ENCODE data around the gene PDLIM3.
A peak's percentile ranks its signal among the peaks of the same experiment; 100 is the strongest.

The PDLIM3 gene

GRCh38 chr4:185488650-185489049 is 46.7 kb downstream of the PDLIM3 start:
- Mint-ChIP-seq H3K4me1 (peaks cover 3% of the 10 kb centered on the region), H3K9me3 (peaks cover 10% of the 10 kb centered on the region)
- DNase-seq (ENCODE audit: low spot score in 2 of 2) = no peak

GRCh38 chr4:185481401-185481800 is 53.9 kb downstream of the PDLIM3 start:
- Mint-ChIP-seq H3K27me3 (peaks cover 18% of the 10 kb centered on the region), H3K9me3 (no peaks in the 10 kb centered on the region), H3K36me3 (no peaks in the 10 kb centered on the region), H3K4me1 (no peaks in the 10 kb centered on the region), H3K4me3 (no peak overlapping the region), H3K27ac (no peak overlapping the region)
- no peak for ATAC-seq (ENCODE audit: low read depth)
- DNase-seq (ENCODE audit: low spot score in 2 of 2) = no peak

More at GRCh38 chr4:185488650-185489049, 46.7 kb downstream of the PDLIM3 start:
- Mint-ChIP-seq H3K4me3 (no peak overlapping the region), H3K36me3 (peaks cover 11% of the 10 kb centered on the region), H3K27ac (no peak overlapping the region), H3K27me3 (peaks cover 22% of the 10 kb centered on the region)
- ATAC-seq (ENCODE audit: low read depth) = no peak

- H3K27me3 Mint-ChIP-seq = peaks cover 15% of the 10 kb centered on the region
- no peaks in the 10 kb centered on the region for H3K36me3 Mint-ChIP-seq
- H3K4me3 Mint-ChIP-seq = no peak overlapping the region
- no peaks in the 10 kb centered on the region for H3K9me3 Mint-ChIP-seq
- no peaks in the 10 kb centered on the region for H3K4me1 Mint-ChIP-seq
- H3K27ac Mint-ChIP-seq = no peak overlapping the region
- DNase-seq (ENCODE audit: low spot score in 2 of 2) (no peak), ATAC-seq (ENCODE audit: low read depth) (no peak)
Measured at GRCh38 chr4:185480016-185480732, 55.1 kb downstream of the PDLIM3 start.

- Mint-ChIP-seq H3K4me1 (no peaks in the 10 kb centered on the region), H3K4me3 (no peak overlapping the region), H3K27ac (no peak overlapping the region), H3K36me3 (no peaks in the 10 kb centered on the region), H3K27me3 (peaks cover 15% of the 10 kb centered on the region), H3K9me3 (no peaks in the 10 kb centered on the region)
- DNase-seq (ENCODE audit: low spot score in 2 of 2) (no peak), ATAC-seq (ENCODE audit: low read depth) (no peak)
Measured at GRCh38 chr4:185479507-185479971, 55.8 kb downstream of the PDLIM3 start.

- peaks cover 14% of the 10 kb centered on the region for H3K4me1 Mint-ChIP-seq
- H3K27me3 Mint-ChIP-seq = peaks cover 9% of the 10 kb centered on the region
- H3K4me3 Mint-ChIP-seq = no peak overlapping the region
- H3K27ac Mint-ChIP-seq = no peak overlapping the region
- no peaks in the 10 kb centered on the region for H3K9me3 Mint-ChIP-seq
- ATAC-seq (ENCODE audit: low read depth) (no peak), DNase-seq (ENCODE audit: low spot score in 2 of 2) (no peak)
- H3K36me3 Mint-ChIP-seq = no peaks in the 10 kb centered on the region
Measured at GRCh38 chr4:185473247-185473646, 62.1 kb downstream of the PDLIM3 start.

GRCh38 chr4:185472103-185472542 is 63.2 kb downstream of the PDLIM3 start:
- DNase-seq (ENCODE audit: low spot score in 2 of 2) (no peak), ATAC-seq (ENCODE audit: low read depth) (no peak)
- Mint-ChIP-seq H3K4me3 (peak overlapping the region; percentile 93), H3K27me3 (peaks cover 5% of the 10 kb centered on the region), H3K9me3 (no peaks in the 10 kb centered on the region), H3K36me3 (no peaks in the 10 kb centered on the region), H3K27ac (peak overlapping the region; percentile 93), H3K4me1 (peaks cover 14% of the 10 kb centered on the region)

GRCh38 chr4:185471235-185472102 is 63.8 kb downstream of the PDLIM3 start, which contains the start of gene CCDC110:
Gene CCDC110 (minus strand): TSS chr4:185471733. CDS start chr4:185471683, 50 bp downstream.
- Mint-ChIP-seq H3K36me3 (no peaks in the 10 kb centered on the region), H3K27me3 (no peaks in the 10 kb centered on the region), H3K27ac (peak within 1 kb of the TSS; percentile 93), H3K9me3 (no peaks in the 10 kb centered on the region), H3K4me3 (peak within 1 kb of the TSS; percentile 93), H3K4me1 (peaks cover 14% of the 10 kb centered on the region)
- DNase-seq (ENCODE audit: low spot score in 2 of 2) (peak; percentile 89 to 95), ATAC-seq (ENCODE audit: low read depth) (peak; percentile 74)

GRCh38 chr4:185470501-185471195 is 64.7 kb downstream of the PDLIM3 start:
- H3K27ac Mint-ChIP-seq = peak overlapping the region; percentile 76
- DNase-seq (ENCODE audit: low spot score in 2 of 2) = peak; percentile 55 to 64
- no peaks in the 10 kb centered on the region for H3K27me3 Mint-ChIP-seq
- H3K9me3 Mint-ChIP-seq = no peaks in the 10 kb centered on the region
- H3K4me1 Mint-ChIP-seq = peaks cover 14% of the 10 kb centered on the region
- H3K4me3 Mint-ChIP-seq = peak overlapping the region; percentile 79
- ATAC-seq (ENCODE audit: low read depth) = peak; percentile 54
- H3K36me3 Mint-ChIP-seq = no peaks in the 10 kb centered on the region

- peak overlapping the region; percentile 76 for H3K27ac Mint-ChIP-seq
- H3K9me3 Mint-ChIP-seq = no peaks in the 10 kb centered on the region
- H3K36me3 Mint-ChIP-seq = no peaks in the 10 kb centered on the region
- H3K4me3 Mint-ChIP-seq = no peak overlapping the region
- ATAC-seq (ENCODE audit: low read depth) (no peak), DNase-seq (ENCODE audit: low spot score in 2 of 2) (peak in 1 of 2 donors; percentile 22)
- H3K27me3 Mint-ChIP-seq = no peaks in the 10 kb centered on the region
- H3K4me1 Mint-ChIP-seq = peaks cover 14% of the 10 kb centered on the region
Measured at GRCh38 chr4:185469580-185470154, 65.6 kb downstream of the PDLIM3 start.

- Mint-ChIP-seq H3K36me3 (no peaks in the 10 kb centered on the region), H3K4me3 (no peak overlapping the region), H3K27me3 (no peaks in the 10 kb centered on the region), H3K9me3 (no peaks in the 10 kb centered on the region), H3K4me1 (peaks cover 14% of the 10 kb centered on the region), H3K27ac (peak overlapping the region; percentile 76)
- ATAC-seq (ENCODE audit: low read depth) (no peak), DNase-seq (ENCODE audit: low spot score in 2 of 2) (no peak)
Measured at GRCh38 chr4:185468999-185469398, 66.3 kb downstream of the PDLIM3 start.

GRCh38 chr4:185467991-185468390 is 67.3 kb downstream of the PDLIM3 start:
- H3K9me3 Mint-ChIP-seq = no peaks in the 10 kb centered on the region
- ATAC-seq (ENCODE audit: low read depth) = no peak
- no peaks in the 10 kb centered on the region for H3K27me3 Mint-ChIP-seq
- no peak for DNase-seq (ENCODE audit: low spot score in 2 of 2)
- H3K27ac Mint-ChIP-seq = no peak overlapping the region
- H3K36me3 Mint-ChIP-seq = no peaks in the 10 kb centered on the region
- H3K4me1 Mint-ChIP-seq = peaks cover 14% of the 10 kb centered on the region
- H3K4me3 Mint-ChIP-seq = no peak overlapping the region

GRCh38 chr4:185467101-185467500 is 68.2 kb downstream of the PDLIM3 start:
- ATAC-seq (ENCODE audit: low read depth) = no peak
- no peak overlapping the region for H3K27ac Mint-ChIP-seq
- no peak overlapping the region for H3K4me3 Mint-ChIP-seq
- H3K36me3 Mint-ChIP-seq = no peaks in the 10 kb centered on the region
- H3K4me1 Mint-ChIP-seq = peaks cover 14% of the 10 kb centered on the region
- no peaks in the 10 kb centered on the region for H3K27me3 Mint-ChIP-seq
- H3K9me3 Mint-ChIP-seq = no peaks in the 10 kb centered on the region
- no peak for DNase-seq (ENCODE audit: low spot score in 2 of 2)

- Mint-ChIP-seq H3K4me3 (no peak overlapping the region), H3K36me3 (no peaks in the 10 kb centered on the region), H3K9me3 (no peaks in the 10 kb centered on the region), H3K27ac (no peak overlapping the region), H3K27me3 (peaks cover 3% of the 10 kb centered on the region), H3K4me1 (peaks cover 11% of the 10 kb centered on the region)
- ATAC-seq (ENCODE audit: low read depth) (no peak), DNase-seq (ENCODE audit: low spot score in 2 of 2) (no peak)
Measured at GRCh38 chr4:185465707-185466106, 69.6 kb downstream of the PDLIM3 start.
